GM06990 (cell line): Measurements from ENCODE around the gene ELAVL2.

Experiments
- DNase-seq: peaks from one replicate; pipeline ENCODE4 v3.0.0-alpha.2; 2011; ENCODE audit not compliant: insufficient read length; ENCODE audit errors: extremely low read depth
- H3K27me3 ChIP-seq: replicated peaks from 2 replicates; pipeline ENCODE4 v1.6.0; 2011; ENCODE audit warnings: low read length; ENCODE audit not compliant: control insufficient read depth, insufficient read depth
- H3K36me3 ChIP-seq: 2 replicates; pipeline ENCODE4 v1.5.1; 2011; ENCODE audit warnings: low read length; ENCODE audit not compliant: control insufficient read depth, insufficient read depth
- H3K4me3 ChIP-seq: replicated peaks from 2 replicates; pipeline ENCODE4 v1.5.1; 2011; ENCODE audit warnings: low read depth, mild to moderate bottlenecking, control low read depth, low read length
- CTCF ChIP-seq: IDR thresholded peaks from 2 replicates; pipeline ENCODE4 v1.5.1; 2011; ENCODE audit warnings: low read length, control low read depth, mild to moderate bottlenecking, inconsistent platforms; ENCODE audit not compliant: insufficient read depth, poor library complexity, severe bottlenecking

The ELAVL2 gene

GRCh38 chr9:23823986-23824829, 1.8 kb downstream of the ELAVL2 start:
- TF ChIP-seq CTCF: no peak
- no peak overlapping the region for H3K4me3 ChIP-seq
- H3K27me3 ChIP-seq: no peaks in the 10 kb centered on the region
- DNase-seq: no peak
- H3K36me3 ChIP-seq: no peaks in the 10 kb centered on the region

GRCh38 chr9:23823269-23823668, 2.8 kb downstream of the ELAVL2 start:
- TF ChIP-seq CTCF: no peak
- H3K36me3 ChIP-seq: no peaks in the 10 kb centered on the region
- DNase-seq: no peak
- no peaks in the 10 kb centered on the region for H3K27me3 ChIP-seq
- no peak overlapping the region for H3K4me3 ChIP-seq

GRCh38 chr9:23822261-23823169, 3.5 kb downstream of the ELAVL2 start:
- no peak overlapping the region for H3K4me3 ChIP-seq
- no peaks in the 10 kb centered on the region for H3K27me3 ChIP-seq
- H3K36me3 ChIP-seq: no peaks in the 10 kb centered on the region
- no peak for TF ChIP-seq CTCF
- no peak for DNase-seq

GRCh38 chr9:23821375-23822181, 4.5 kb downstream of the ELAVL2 start:
- H3K4me3 ChIP-seq: no peak overlapping the region
- no peaks in the 10 kb centered on the region for H3K36me3 ChIP-seq
- no peaks in the 10 kb centered on the region for H3K27me3 ChIP-seq
- DNase-seq: no peak
- no peak for TF ChIP-seq CTCF
